Gastroesophageal sphincter (tissue), 3 donors: ENCODE measurements around the gene RABGGTA.

Source experiments
- CTCF ChIP-seq, 4 experiments: fragments of 200-600 bp in 2 of 4; fragments of 450-650 bp in 2 of 4; sonication (generic) in 1 of 4; IDR thresholded peaks; one replicate each; pipeline ENCODE4 v1.5.1; 2017 to 2019; ENCODE audit warnings: antibody characterized with exemption in 4 of 4, mild to moderate bottlenecking in 2 of 4, moderate library complexity in 2 of 4
- POLR2AphosphoS5 ChIP-seq: sonication (generic); formaldehyde crosslinking; IDR thresholded peaks from one replicate; pipeline ENCODE4 v1.6.1; 2017; ENCODE audit warnings: antibody characterized with exemption

- no peak for TF ChIP-seq CTCF (IDR thresholded peaks at IDR 0.05)
- no peak for TF ChIP-seq POLR2AphosphoS5
Observed at GRCh38 chr14:24251880-24252288, 19.5 kb downstream of the RABGGTA start.
